HepG2 (cell line): ENCODE results near the gene CPEB3. TPM values are rescaled to one million over a fixed set of nuclear protein-coding genes. Genes with fewer than 3 reads are reported as not detected.
A peak's percentile ranks its signal among the peaks of the same experiment; 100 is the strongest.

Experiments used
- ATF7 ChIP-seq, 2 experiments: fragments of 450-650 bp in 1 of 2; sonication (generic) in 1 of 2; formaldehyde crosslinking in 1 of 2; IDR thresholded peaks; 2 replicates each; pipeline versions ENCODE4 v1.4.0 to v1.6.1; 2016 to 2020; ENCODE audit warnings: antibody characterized with exemption in 1 of 2, mild to moderate bottlenecking in 1 of 2, missing genetic modification reagents in 1 of 2
- BCL6 ChIP-seq: IDR thresholded peaks from 2 replicates; pipeline ENCODE4 v1.6.1; 2016; ENCODE audit warnings: missing genetic modification reagents, missing compliant biosample characterization
- CREBL2 ChIP-seq: sonication (generic); formaldehyde crosslinking; IDR thresholded peaks from 2 replicates; pipeline ENCODE4 v1.8.1; 2023; ENCODE audit warnings: missing genetic modification reagents, mild to moderate bottlenecking, borderline replicate concordance
- GFI1 ChIP-seq: sonication (generic); formaldehyde crosslinking; IDR thresholded peaks from 2 replicates; pipeline ENCODE4 v1.5.0; 2020; ENCODE audit warnings: missing genetic modification reagents, mild to moderate bottlenecking, borderline replicate concordance
- IRF1 ChIP-seq: sonication (generic); formaldehyde crosslinking; IDR thresholded peaks from 2 replicates; pipeline ENCODE4 v1.4.0; 2020; ENCODE audit warnings: low read depth, mild to moderate bottlenecking, missing genetic modification reagents
- MXD3 ChIP-seq: IDR thresholded peaks from 2 replicates; pipeline ENCODE4 v1.6.1; 2016; ENCODE audit warnings: mild to moderate bottlenecking, missing biosample characterization, missing genetic modification reagents
- PHF21A ChIP-seq: sonication (generic); formaldehyde crosslinking; IDR thresholded peaks from 2 replicates; pipeline ENCODE4 v1.5.0; 2020; ENCODE audit warnings: mild to moderate bottlenecking, missing genetic modification reagents
- POLR2G ChIP-seq: fragments of 200-400 bp; formaldehyde crosslinking; IDR thresholded peaks from 2 replicates; pipeline ENCODE4 v1.6.1; 2018; ENCODE audit warnings: mild to moderate bottlenecking, low read depth, low read length, moderate library complexity
- REXO4 ChIP-seq: sonication (generic); formaldehyde crosslinking; IDR thresholded peaks from 2 replicates; pipeline ENCODE4 v1.8.0; 2022; ENCODE audit warnings: missing genetic modification reagents, mild to moderate bottlenecking, borderline replicate concordance
- SALL1 ChIP-seq: sonication (generic); formaldehyde crosslinking; IDR thresholded peaks from 2 replicates; pipeline ENCODE4 v1.8.0; 2022; ENCODE audit warnings: mild to moderate bottlenecking, missing genetic modification reagents
- SALL2 ChIP-seq: sonication (generic); formaldehyde crosslinking; IDR thresholded peaks from 2 replicates; pipeline ENCODE4 v1.8.1; 2023; ENCODE audit warnings: mild to moderate bottlenecking, missing genetic modification reagents, inconsistent platforms
- SP140L ChIP-seq: sonication (generic); formaldehyde crosslinking; IDR thresholded peaks from 2 replicates; pipeline ENCODE4 v1.4.0; 2020; ENCODE audit warnings: missing genetic modification reagents, borderline replicate concordance
- SRSF9 ChIP-seq: fragments of 200-400 bp; formaldehyde crosslinking; IDR thresholded peaks from 2 replicates; pipeline ENCODE4 v1.6.1; 2018; ENCODE audit warnings: borderline replicate concordance, mild to moderate bottlenecking, low read depth, low read length; ENCODE audit not compliant: insufficient read depth, poor library complexity, severe bottlenecking
- TBX2 ChIP-seq: sonication (generic); formaldehyde crosslinking; IDR thresholded peaks from 2 replicates; pipeline ENCODE4 v1.5.0; 2020; ENCODE audit warnings: missing genetic modification reagents, mild to moderate bottlenecking, borderline replicate concordance
- TEAD3 ChIP-seq: optimal IDR thresholded peaks from 2 replicates; pipeline ENCODE3; 2016; ENCODE audit warnings: borderline replicate concordance
- TRAFD1 ChIP-seq: sonication (generic); formaldehyde crosslinking; IDR thresholded peaks from 2 replicates; pipeline ENCODE4 v1.5.1; 2020; ENCODE audit warnings: missing genetic modification reagents, mild to moderate bottlenecking, borderline replicate concordance
- ZFP62 ChIP-seq: sonication (generic); formaldehyde crosslinking; IDR thresholded peaks from 2 replicates; pipeline ENCODE4 v1.4.0; 2020; ENCODE audit warnings: missing genetic modification reagents
- ZKSCAN5 ChIP-seq: sonication (generic); formaldehyde crosslinking; IDR thresholded peaks from 2 replicates; pipeline ENCODE4 v1.5.1; 2020; ENCODE audit warnings: mild to moderate bottlenecking, missing genetic modification reagents
- ZNF264 ChIP-seq: sonication (generic); formaldehyde crosslinking; IDR thresholded peaks from 2 replicates; pipeline ENCODE4 v1.4.0; 2020; ENCODE audit warnings: missing genetic modification reagents
- ZNF329 ChIP-seq: sonication (generic); formaldehyde crosslinking; IDR thresholded peaks from 2 replicates; pipeline ENCODE4 v1.9.0; 2021; ENCODE audit warnings: low read depth, mild to moderate bottlenecking, missing genetic modification reagents
- ZNF484 ChIP-seq: sonication (generic); formaldehyde crosslinking; IDR thresholded peaks from 2 replicates; pipeline ENCODE4 v1.5.1; 2020; ENCODE audit warnings: mild to moderate bottlenecking, low read depth, missing genetic modification reagents, borderline replicate concordance
- ZNF766 ChIP-seq: sonication (generic); formaldehyde crosslinking; IDR thresholded peaks from 2 replicates; pipeline ENCODE4 v1.5.0; 2020; ENCODE audit warnings: missing genetic modification reagents, borderline replicate concordance
- ZSCAN20 ChIP-seq: sonication (generic); formaldehyde crosslinking; IDR thresholded peaks from 2 replicates; pipeline ENCODE4 v1.4.0; 2020; ENCODE audit warnings: missing genetic modification reagents, mild to moderate bottlenecking, borderline replicate concordance
- polyA plus RNA-seq, 8 experiments: library from polyadenylated mRNA; depleted of rRNA in 3 of 8; stranded (reverse) in 7 of 8; unstranded in 1 of 8; fragments of >200 nt; fragmentation: Illumina TruSeq in 4 of 8; extraction: Trizol in 4 of 8; gene quantifications; 2 replicates each; pipeline versions ENCODE4 v1.2.1 to v1.2.3, GENCODE V29; 2011 to 2016; ENCODE audit warnings: low read depth in 4 of 8, missing spikeins in 1 of 8, mixed read lengths in 1 of 8; ENCODE audit not compliant: insufficient read depth in 1 of 8
- total RNA-seq, 5 experiments: library from RNA; depleted of rRNA; stranded (reverse); fragments of >200 nt; fragmentation: Illumina TruSeq; extraction: Trizol; gene quantifications; 2 replicates each; pipeline ENCODE4 v1.2.3, GENCODE V29; 2016; ENCODE audit warnings: low read depth in 1 of 5
- TF ChIP-seq, protein P1 (sequence below): sonication (generic); formaldehyde crosslinking; IDR thresholded peaks from 2 replicates; pipeline ENCODE4 v1.5.0; 2020; ENCODE audit warnings: missing genetic modification reagents, mild to moderate bottlenecking, borderline replicate concordance
- TF ChIP-seq, protein P2 (sequence below): IDR thresholded peaks from 2 replicates; pipeline ENCODE4 v1.6.1; 2016; ENCODE audit warnings: low read depth, control low read depth

Gene CPEB3
- total and polyA plus RNA-seq, 2 of the 13 experiments (the other 11 are each of a cell fraction or from before 2014, with no cell fraction given), result 0.66 to 0.70 TPM

GRCh38 chr10:92124616-92125143 lies 166.2 kb downstream of the CPEB3 start (continued):
- TF ChIP-seq ZNF484 (no peak), SRSF9 (no peak), MXD3 (no peak), SALL2 (CRISPR knock-in tag) (no peak), TBX2 (no peak), SALL1 (CRISPR knock-in tag) (peak; percentile 64), PHF21A (CRISPR knock-in tag) (peak; percentile 56; the same call in 1 of the 2 replicates), ZNF264 (peak; percentile 65; the same call in 1 of the 2 replicates), TEAD3 (peak; percentile 66), REXO4 (CRISPR knock-in tag) (no peak), TRAFD1 (CRISPR knock-in tag) (no peak), BCL6 (CRISPR knock-in tag) (peak; percentile 92), GFI1 (peak; percentile 48; the same call in 1 of the 2 replicates), ZKSCAN5 (CRISPR knock-in tag) (no peak), IRF1 (CRISPR knock-in tag) (no peak), ZNF329 (CRISPR knock-in tag) (no peak), ZNF766 (CRISPR knock-in tag) (no peak), CREBL2 (CRISPR knock-in tag) (no peak), SP140L (no peak), ZSCAN20 (CRISPR knock-in tag) (no peak), ATF7 (IDR thresholded peaks at IDR 0.05) (no peak), ATF7 (CRISPR knock-in tag; IDR thresholded peaks at IDR 0.05) (no peak), ZFP62 (CRISPR knock-in tag) (no peak), POLR2G (no peak)
- TF ChIP-seq, protein P1, sequence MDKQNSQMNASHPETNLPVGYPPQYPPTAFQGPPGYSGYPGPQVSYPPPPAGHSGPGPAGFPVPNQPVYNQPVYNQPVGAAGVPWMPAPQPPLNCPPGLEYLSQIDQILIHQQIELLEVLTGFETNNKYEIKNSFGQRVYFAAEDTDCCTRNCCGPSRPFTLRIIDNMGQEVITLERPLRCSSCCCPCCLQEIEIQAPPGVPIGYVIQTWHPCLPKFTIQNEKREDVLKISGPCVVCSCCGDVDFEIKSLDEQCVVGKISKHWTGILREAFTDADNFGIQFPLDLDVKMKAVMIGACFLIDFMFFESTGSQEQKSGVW (CRISPR knock-in tag), result no peak
- TF ChIP-seq, protein P2, sequence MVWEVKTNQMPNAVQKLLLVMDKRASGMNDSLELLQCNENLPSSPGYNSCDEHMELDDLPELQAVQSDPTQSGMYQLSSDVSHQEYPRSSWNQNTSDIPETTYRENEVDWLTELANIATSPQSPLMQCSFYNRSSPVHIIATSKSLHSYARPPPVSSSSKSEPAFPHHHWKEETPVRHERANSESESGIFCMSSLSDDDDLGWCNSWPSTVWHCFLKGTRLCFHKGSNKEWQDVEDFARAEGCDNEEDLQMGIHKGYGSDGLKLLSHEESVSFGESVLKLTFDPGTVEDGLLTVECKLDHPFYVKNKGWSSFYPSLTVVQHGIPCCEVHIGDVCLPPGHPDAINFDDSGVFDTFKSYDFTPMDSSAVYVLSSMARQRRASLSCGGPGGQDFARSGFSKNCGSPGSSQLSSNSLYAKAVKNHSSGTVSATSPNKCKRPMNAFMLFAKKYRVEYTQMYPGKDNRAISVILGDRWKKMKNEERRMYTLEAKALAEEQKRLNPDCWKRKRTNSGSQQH (CRISPR knock-in tag), result no peak
